Spleen (tissue), 7 donors: Measurements from ENCODE around the gene LRRC31.

Experiments
- CTCF ChIP-seq, 11 experiments: fragments of 200-600 bp in 7 of 11; fragments of 450-650 bp in 4 of 11; sonication (generic) in 4 of 11; IDR thresholded peaks in 8 of 11; conservative IDR thresholded peaks in 3 of 11; 1 replicate in 7 of 11; 2 replicates in 4 of 11; pipeline versions ENCODE4 v1.4.0 to v1.8.0; 2016 to 2021; ENCODE audit warnings: antibody characterized with exemption in 11 of 11, inconsistent platforms in 4 of 11, mild to moderate bottlenecking in 1 of 11
- POLR2A ChIP-seq, 3 donors: fragments of 450-650 bp; IDR thresholded peaks; one replicate each; pipeline ENCODE4 v1.5.1; 2017; ENCODE audit warnings: antibody characterized with exemption in 3 of 3, mild to moderate bottlenecking in 1 of 3
- POLR2AphosphoS5 ChIP-seq, 3 donors: sonication (generic); formaldehyde crosslinking; IDR thresholded peaks; one replicate each; pipeline ENCODE4 v1.5.1; 2017; ENCODE audit warnings: antibody characterized with exemption in 3 of 3
- donor health status: DM: no; HTN: no; CAD: no; lungs with moderate emphysema.
- donor health status: DM: no; HTN: no; CAD: no.
- donor health status: DM: no; HTN: no; CAD: no.

GRCh38 chr3:169822540-169822939 lies 47.2 kb downstream of the LRRC31 start:
- TF ChIP-seq CTCF (IDR thresholded peaks at IDR 0.05 in 8 of 11, conservative IDR thresholded peaks at IDR 0.05 in 3 of 11) (no peak), POLR2A (IDR thresholded peaks at IDR 0.05) (no peak), POLR2AphosphoS5 (IDR thresholded peaks at IDR 0.05) (no peak)
